Ishikawa (cell line): ENCODE results near the gene ATRN.

Experiments
- CEBPB ChIP-seq: IDR thresholded peaks from 2 replicates; pipeline ENCODE4 v1.6.1; 2012
- CREB1 ChIP-seq: IDR thresholded peaks from 2 replicates; pipeline ENCODE4 v1.6.1; 2012; ENCODE audit warnings: low read depth
- EGR1 ChIP-seq: IDR thresholded peaks from 2 replicates; pipeline ENCODE4 v1.6.1; 2012
- EP300 ChIP-seq: IDR thresholded peaks from 2 replicates; pipeline ENCODE4 v1.6.1; 2012; ENCODE audit warnings: borderline replicate concordance
- FOXM1 ChIP-seq: IDR thresholded peaks from 2 replicates; pipeline ENCODE4 v1.6.1; 2012; ENCODE audit warnings: low read depth, borderline replicate concordance
- NFIC ChIP-seq: IDR thresholded peaks from 2 replicates; pipeline ENCODE4 v1.6.1; 2012
- RAD21 ChIP-seq: IDR thresholded peaks from 2 replicates; pipeline ENCODE4 v1.6.1; 2012; ENCODE audit warnings: low read depth
- TAF1 ChIP-seq: IDR thresholded peaks from 2 replicates; pipeline ENCODE4 v1.6.1; 2012; ENCODE audit warnings: low read depth, mild to moderate bottlenecking
- TCF12 ChIP-seq: IDR thresholded peaks from 2 replicates; pipeline ENCODE4 v1.6.1; 2012; ENCODE audit warnings: low read depth
- TEAD4 ChIP-seq: IDR thresholded peaks from 2 replicates; pipeline ENCODE4 v1.6.1; 2012
- YY1 ChIP-seq: IDR thresholded peaks from 2 replicates; pipeline ENCODE4 v1.6.1; 2012; ENCODE audit warnings: low read depth
- ZBTB7A ChIP-seq: IDR thresholded peaks from 2 replicates; pipeline ENCODE4 v1.6.1; 2012; ENCODE audit warnings: low read depth
- TF ChIP-seq, protein P1 (sequence below): IDR thresholded peaks from 2 replicates; pipeline ENCODE4 v1.6.1; 2012
- TF ChIP-seq, protein P2 (sequence below): IDR thresholded peaks from 2 replicates; pipeline ENCODE4 v1.6.1; 2012; ENCODE audit warnings: low read depth, mild to moderate bottlenecking
- TF ChIP-seq, protein P3 (sequence below): IDR thresholded peaks from 2 replicates; pipeline ENCODE4 v1.6.1; 2012

Gene ATRN

GRCh38 chr20:3647473-3647872 lies 176.7 kb downstream of the ATRN start:
- TF ChIP-seq, protein P1, sequence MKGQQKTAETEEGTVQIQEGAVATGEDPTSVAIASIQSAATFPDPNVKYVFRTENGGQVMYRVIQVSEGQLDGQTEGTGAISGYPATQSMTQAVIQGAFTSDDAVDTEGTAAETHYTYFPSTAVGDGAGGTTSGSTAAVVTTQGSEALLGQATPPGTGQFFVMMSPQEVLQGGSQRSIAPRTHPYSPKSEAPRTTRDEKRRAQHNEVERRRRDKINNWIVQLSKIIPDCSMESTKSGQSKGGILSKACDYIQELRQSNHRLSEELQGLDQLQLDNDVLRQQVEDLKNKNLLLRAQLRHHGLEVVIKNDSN, result no peak
- TF ChIP-seq CREB1 (no peak), EGR1 (no peak), TEAD4 (no peak), ZBTB7A (no peak)

- TF ChIP-seq FOXM1, result no peak
- TF ChIP-seq, protein P2, sequence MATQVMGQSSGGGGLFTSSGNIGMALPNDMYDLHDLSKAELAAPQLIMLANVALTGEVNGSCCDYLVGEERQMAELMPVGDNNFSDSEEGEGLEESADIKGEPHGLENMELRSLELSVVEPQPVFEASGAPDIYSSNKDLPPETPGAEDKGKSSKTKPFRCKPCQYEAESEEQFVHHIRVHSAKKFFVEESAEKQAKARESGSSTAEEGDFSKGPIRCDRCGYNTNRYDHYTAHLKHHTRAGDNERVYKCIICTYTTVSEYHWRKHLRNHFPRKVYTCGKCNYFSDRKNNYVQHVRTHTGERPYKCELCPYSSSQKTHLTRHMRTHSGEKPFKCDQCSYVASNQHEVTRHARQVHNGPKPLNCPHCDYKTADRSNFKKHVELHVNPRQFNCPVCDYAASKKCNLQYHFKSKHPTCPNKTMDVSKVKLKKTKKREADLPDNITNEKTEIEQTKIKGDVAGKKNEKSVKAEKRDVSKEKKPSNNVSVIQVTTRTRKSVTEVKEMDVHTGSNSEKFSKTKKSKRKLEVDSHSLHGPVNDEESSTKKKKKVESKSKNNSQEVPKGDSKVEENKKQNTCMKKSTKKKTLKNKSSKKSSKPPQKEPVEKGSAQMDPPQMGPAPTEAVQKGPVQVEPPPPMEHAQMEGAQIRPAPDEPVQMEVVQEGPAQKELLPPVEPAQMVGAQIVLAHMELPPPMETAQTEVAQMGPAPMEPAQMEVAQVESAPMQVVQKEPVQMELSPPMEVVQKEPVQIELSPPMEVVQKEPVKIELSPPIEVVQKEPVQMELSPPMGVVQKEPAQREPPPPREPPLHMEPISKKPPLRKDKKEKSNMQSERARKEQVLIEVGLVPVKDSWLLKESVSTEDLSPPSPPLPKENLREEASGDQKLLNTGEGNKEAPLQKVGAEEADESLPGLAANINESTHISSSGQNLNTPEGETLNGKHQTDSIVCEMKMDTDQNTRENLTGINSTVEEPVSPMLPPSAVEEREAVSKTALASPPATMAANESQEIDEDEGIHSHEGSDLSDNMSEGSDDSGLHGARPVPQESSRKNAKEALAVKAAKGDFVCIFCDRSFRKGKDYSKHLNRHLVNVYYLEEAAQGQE, result no peak
- no peak for TF ChIP-seq YY1
- TF ChIP-seq EP300, result no peak
These were observed 178.1 kb downstream of the ATRN start for GRCh38 chr20:3648951-3649350.

GRCh38 chr20:3651204-3651962 lies 180.6 kb downstream of the ATRN start:
- TF ChIP-seq TAF1 (no peak), RAD21 (no peak), TEAD4 (no peak), ZBTB7A (no peak), CREB1 (no peak), EP300 (no peak), NFIC (no peak), CEBPB (no peak), TCF12 (no peak), FOXM1 (no peak), EGR1 (no peak), YY1 (no peak)
- TF ChIP-seq, protein P3, sequence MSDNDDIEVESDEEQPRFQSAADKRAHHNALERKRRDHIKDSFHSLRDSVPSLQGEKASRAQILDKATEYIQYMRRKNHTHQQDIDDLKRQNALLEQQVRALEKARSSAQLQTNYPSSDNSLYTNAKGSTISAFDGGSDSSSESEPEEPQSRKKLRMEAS, result no peak
- TF ChIP-seq, protein P1, result no peak
- TF ChIP-seq, protein P2, result no peak

DNA sequence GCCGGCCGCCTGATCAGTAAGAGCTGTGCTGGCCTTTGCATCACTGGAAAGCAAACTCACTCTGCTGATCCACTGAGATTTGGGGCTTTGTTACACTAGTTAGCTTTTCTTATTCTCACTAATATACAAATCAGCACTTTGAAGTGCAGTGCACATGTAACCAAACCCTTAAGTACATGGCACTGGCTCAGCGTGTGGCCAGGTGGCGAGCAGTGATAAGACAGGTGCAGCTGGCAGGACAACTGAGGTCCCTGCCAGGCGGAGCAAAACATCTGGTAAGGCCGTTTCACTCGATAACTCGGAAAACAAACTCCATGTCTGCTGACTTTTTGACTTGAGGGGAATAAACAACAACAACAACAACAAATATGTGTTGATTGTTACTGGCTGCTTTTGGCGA lies 181.4 kb downstream of the ATRN start:
- TF ChIP-seq TCF12, result no peak
- no peak for TF ChIP-seq EP300

DNA sequence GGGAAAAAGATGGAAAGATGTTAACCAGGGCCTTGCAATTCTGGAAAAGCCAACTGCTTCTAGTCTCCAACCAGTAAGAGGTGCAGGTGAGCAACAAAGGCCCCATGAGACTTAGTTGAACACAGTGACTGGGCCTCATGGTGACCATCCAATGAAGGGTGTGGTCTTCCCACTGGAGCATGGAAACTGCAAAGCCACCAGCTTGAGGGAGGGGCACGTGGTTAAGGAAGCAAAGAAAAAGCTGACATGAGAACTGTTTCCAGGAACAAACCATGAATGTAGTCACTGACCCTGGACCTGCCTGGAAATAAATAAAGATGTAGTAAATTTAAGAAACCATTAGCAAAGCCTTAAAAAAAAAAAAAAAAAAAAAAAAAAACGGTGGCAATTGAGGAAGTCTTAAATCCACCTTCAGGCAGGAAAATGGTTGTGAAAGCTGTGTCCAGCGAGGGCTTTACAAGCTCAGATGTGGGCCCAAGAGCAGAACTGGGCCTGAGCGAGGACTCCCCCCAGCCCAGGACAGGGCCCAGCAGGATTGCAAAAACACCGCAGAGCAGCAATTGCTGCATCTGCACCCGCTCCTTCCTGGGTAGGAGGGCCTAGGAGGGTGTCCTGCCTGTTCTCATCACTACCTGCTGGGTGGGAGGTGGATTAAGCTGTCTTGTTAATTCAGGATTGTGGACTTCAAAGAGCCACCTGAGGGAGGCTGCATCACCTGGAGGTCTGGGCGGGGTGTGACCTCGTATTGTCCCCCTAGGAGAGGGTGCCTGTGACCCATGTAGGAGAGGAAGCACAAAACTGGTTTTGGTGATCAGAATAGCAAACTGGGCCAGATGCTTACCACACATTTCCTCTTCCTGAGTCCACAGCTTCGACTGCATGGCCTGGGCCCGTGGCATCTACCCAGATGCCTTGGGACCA lies 182.1 kb downstream of the ATRN start:
- TF ChIP-seq CEBPB, result no peak
- TF ChIP-seq, protein P3, result no peak
- no peak for TF ChIP-seq YY1
- no peak for TF ChIP-seq RAD21
- TF ChIP-seq TEAD4, result no peak
- TF ChIP-seq EP300, result no peak
- TF ChIP-seq, protein P1, result no peak
- no peak for TF ChIP-seq CREB1

DNA sequence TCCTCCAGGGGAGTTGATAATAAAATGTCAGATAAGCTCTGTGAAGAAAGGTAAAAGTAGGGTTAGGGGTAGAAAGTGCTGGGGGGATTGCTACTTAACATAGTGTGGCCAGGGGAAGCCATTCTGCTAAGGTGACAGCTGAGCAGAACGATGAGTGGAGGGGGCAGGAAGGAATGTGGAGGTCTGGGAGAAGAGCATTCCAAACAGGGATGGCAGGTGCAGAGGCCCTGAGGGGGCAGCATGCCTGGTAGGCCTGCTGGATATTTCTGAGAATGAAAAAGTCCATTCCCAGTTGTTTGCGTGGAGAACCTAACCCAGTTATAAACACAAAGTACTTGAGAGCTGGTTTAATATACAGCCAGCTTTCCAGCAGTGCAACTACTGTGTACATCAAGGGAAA lies 183.1 kb downstream of the ATRN start:
- TF ChIP-seq TCF12 (no peak), YY1 (no peak), CEBPB (no peak), EGR1 (no peak), EP300 (no peak), TEAD4 (no peak), TAF1 (no peak), CREB1 (no peak), ZBTB7A (no peak), NFIC (no peak), RAD21 (no peak), FOXM1 (no peak)
- TF ChIP-seq, protein P2, result no peak
- TF ChIP-seq, protein P3, result no peak
- TF ChIP-seq, protein P1, result no peak
